NCI-H2196 (cell line): ENCODE measurements around the gene DCC.

ENCODE experiments used
- DNase-seq: peaks from one replicate; lab custom pipeline; 2025; ENCODE audit not compliant: unreplicated experiment; lab: John Stamatoyannopoulos, UW

The DCC gene

GRCh38 chr18:52995875-52996274, 655.9 kb downstream of the DCC start:
- DNase-seq: no peak

GRCh38 chr18:52999633-53000032, 659.6 kb downstream of the DCC start:
- DNase-seq: no peak

- DNase-seq: no peak
Observed at GRCh38 chr18:53004798-53005197, 664.8 kb downstream of the DCC start.

- DNase-seq: no peak
Observed at GRCh38 chr18:53018791-53019190, 678.8 kb downstream of the DCC start.

- DNase-seq: no peak
Observed at GRCh38 chr18:53025247-53025646, 685.2 kb downstream of the DCC start.

GRCh38 chr18:53028565-53028964, 688.6 kb downstream of the DCC start:
- DNase-seq: no peak

GRCh38 chr18:53033128-53033527, 693.1 kb downstream of the DCC start:
- no peak for DNase-seq

GRCh38 chr18:53038608-53039007, 698.6 kb downstream of the DCC start:
- no peak for DNase-seq

- no peak for DNase-seq
Observed at GRCh38 chr18:53040286-53040685, 700.3 kb downstream of the DCC start.

GRCh38 chr18:53056064-53056463, 716.1 kb downstream of the DCC start:
- DNase-seq: no peak

- DNase-seq: no peak
Observed at GRCh38 chr18:53070788-53071187, 730.8 kb downstream of the DCC start.

GRCh38 chr18:53080687-53081086, 740.7 kb downstream of the DCC start:
- no peak for DNase-seq

- DNase-seq: no peak
Observed at GRCh38 chr18:53093636-53094035, 753.6 kb downstream of the DCC start.

- no peak for DNase-seq
Observed at GRCh38 chr18:53101536-53102105, 761.6 kb downstream of the DCC start.

- DNase-seq: no peak
Observed at GRCh38 chr18:53114441-53114840, 774.4 kb downstream of the DCC start.

- no peak for DNase-seq
Observed at GRCh38 chr18:53115876-53116585, 776.0 kb downstream of the DCC start.

GRCh38 chr18:53117851-53118250, 777.9 kb downstream of the DCC start:
- DNase-seq: no peak

GRCh38 chr18:53126210-53126609, 786.2 kb downstream of the DCC start:
- DNase-seq: no peak

GRCh38 chr18:53131001-53131400, 791.0 kb downstream of the DCC start:
- DNase-seq: no peak

- no peak for DNase-seq
Observed at GRCh38 chr18:53134711-53135110, 794.7 kb downstream of the DCC start.

GRCh38 chr18:53135654-53136053, 795.7 kb downstream of the DCC start:
- DNase-seq: no peak

- DNase-seq: no peak
Observed at GRCh38 chr18:53139746-53140500, 799.9 kb downstream of the DCC start.
